ENCODE results near the gene ADORA3. TPM values are rescaled to one million over a fixed set of nuclear protein-coding genes. Genes with fewer than 3 reads are reported as not detected.

Gene ADORA3
- polyA plus RNA-seq, 1 experiment = not detected

DNA sequence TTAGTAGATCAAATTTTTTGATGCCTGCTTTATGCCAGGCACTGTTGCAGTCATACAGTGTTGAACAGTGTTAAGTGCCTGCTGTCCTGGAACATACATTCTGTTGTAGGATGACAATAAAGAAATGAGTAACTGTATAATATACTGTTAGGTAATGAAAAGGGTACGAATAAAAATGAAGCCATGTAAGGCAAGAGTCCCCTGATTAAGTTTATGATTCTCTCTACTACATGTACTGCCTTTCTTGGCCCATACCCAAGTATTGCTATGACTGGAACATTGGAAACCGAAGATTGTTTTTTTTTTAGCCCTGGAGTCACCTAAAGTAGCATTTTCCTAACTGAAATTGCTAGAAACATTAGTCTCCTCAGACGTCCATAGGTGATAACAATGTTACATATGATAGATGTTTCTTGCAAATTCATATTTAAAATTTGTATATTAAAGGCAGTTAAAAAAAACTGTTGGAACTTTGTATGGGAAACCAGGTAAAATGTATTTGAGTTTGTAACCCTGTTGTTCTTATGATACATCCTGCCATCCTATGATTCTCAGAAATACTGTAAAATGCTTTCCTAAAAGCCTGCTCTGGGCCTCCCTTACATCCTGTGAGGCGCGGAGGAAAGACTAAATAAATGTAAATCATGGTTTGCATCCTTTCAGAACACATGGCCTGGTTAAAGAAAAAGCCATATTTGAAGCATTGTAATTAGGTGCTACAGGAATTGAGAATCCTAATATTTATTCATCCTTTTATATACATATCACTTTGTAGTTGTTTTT lies 48.4 kb downstream of the ADORA3 start:
- ChIA-PET CTCF (no interaction called here), POLR2A (no interaction called here)
- no peaks in the 10 kb centered on the region for H3K27me3 ChIP-seq (ENCODE audit: control insufficient read depth, insufficient read depth, low read length)
- no peak for DNase-seq (ENCODE audit: low read depth, low spot score)
- no peak overlapping the region for H3K4me3 ChIP-seq (ENCODE audit: low read depth, low read length)
- no peaks in the 10 kb centered on the region for H3K9me3 ChIP-seq (ENCODE audit: control insufficient read depth, insufficient read depth, low read length)
- H3K27ac ChIP-seq (ENCODE audit: low read depth, low read length) = no peak overlapping the region
- TF ChIP-seq, protein P1, sequence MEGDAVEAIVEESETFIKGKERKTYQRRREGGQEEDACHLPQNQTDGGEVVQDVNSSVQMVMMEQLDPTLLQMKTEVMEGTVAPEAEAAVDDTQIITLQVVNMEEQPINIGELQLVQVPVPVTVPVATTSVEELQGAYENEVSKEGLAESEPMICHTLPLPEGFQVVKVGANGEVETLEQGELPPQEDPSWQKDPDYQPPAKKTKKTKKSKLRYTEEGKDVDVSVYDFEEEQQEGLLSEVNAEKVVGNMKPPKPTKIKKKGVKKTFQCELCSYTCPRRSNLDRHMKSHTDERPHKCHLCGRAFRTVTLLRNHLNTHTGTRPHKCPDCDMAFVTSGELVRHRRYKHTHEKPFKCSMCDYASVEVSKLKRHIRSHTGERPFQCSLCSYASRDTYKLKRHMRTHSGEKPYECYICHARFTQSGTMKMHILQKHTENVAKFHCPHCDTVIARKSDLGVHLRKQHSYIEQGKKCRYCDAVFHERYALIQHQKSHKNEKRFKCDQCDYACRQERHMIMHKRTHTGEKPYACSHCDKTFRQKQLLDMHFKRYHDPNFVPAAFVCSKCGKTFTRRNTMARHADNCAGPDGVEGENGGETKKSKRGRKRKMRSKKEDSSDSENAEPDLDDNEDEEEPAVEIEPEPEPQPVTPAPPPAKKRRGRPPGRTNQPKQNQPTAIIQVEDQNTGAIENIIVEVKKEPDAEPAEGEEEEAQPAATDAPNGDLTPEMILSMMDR (IDR thresholded peaks at IDR 0.05; ENCODE audit: low read depth, low read length) = no peak

DNA sequence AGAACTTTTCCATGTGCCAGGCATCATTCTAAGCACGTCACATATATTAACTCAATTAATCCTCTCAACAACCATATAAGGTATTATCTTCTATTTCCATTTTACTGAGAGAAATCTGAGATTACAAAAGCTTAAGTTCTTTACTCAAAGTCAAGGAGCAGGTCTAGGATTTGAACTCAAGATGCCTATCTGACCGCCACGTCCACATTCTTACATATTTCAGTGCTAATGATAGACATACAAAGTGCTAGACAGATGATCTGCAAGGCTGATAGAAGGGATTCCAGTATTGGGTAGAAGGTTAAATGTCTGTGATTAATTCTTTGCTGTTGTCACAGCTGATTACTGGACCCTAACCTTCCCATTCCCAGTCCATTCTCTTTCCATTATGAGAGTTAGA lies 49.7 kb downstream of the ADORA3 start:
- ChIA-PET CTCF (interaction anchor here (0.9 to 1.6 kb wide), 4 partner anchors 54 to 423 kb away, joined by 3 to 9 read pairs (median 4); no protein-coding TSS in a partner anchor), POLR2A (no interaction called here)
- DNase-seq (ENCODE audit: low read depth, low spot score) = no peak
- Histone ChIP-seq H3K27me3 (ENCODE audit: control insufficient read depth, insufficient read depth, low read length) (no peaks in the 10 kb centered on the region), H3K27ac (ENCODE audit: low read depth, low read length) (no peak overlapping the region), H3K9me3 (ENCODE audit: control insufficient read depth, insufficient read depth, low read length) (peaks cover 2% of the 10 kb centered on the region; the same call in 1 of the 2 replicates), H3K4me3 (ENCODE audit: low read depth, low read length) (no peak overlapping the region)
- TF ChIP-seq, protein P1 (IDR thresholded peaks at IDR 0.05; ENCODE audit: low read depth, low read length) = no peak

DNA sequence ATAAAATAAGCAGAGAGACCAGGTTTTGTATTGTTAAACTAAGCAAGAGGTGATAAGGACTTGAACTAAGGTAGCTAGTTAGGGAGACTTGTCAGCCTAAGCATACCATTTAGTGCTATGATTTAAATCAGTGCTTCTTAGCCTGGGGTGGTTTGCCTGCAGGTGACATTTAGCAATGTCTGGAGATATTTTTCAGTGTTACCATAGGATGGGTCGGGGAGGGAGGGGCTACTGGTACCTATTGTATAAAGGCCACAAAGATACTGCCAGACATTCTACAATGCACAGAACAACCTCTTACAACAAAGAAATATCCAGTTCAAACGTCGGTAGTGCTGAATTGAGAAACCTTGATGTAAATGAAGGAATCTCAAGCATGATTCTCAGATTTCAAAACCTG lies 50.9 kb downstream of the ADORA3 start:
- DNase-seq (ENCODE audit: low read depth, low spot score) = no peak
- no peaks in the 10 kb centered on the region for H3K27me3 ChIP-seq (ENCODE audit: control insufficient read depth, insufficient read depth, low read length)
- H3K9me3 ChIP-seq (ENCODE audit: control insufficient read depth, insufficient read depth, low read length) = peaks cover 3% of the 10 kb centered on the region; the same call in 1 of the 2 replicates
- ChIA-PET CTCF (interaction anchor here (0.7 to 1.6 kb wide), 7 partner anchors 12 to 422 kb away, joined by 3 to 9 read pairs (median 3); no protein-coding TSS in a partner anchor), POLR2A (interaction anchor here (0.7 kb wide), 1 partner anchor 295 kb away, joined by 7 read pairs; no protein-coding TSS in a partner anchor)
- H3K27ac ChIP-seq (ENCODE audit: low read depth, low read length) = no peak overlapping the region
- TF ChIP-seq, protein P1 (IDR thresholded peaks at IDR 0.05; ENCODE audit: low read depth, low read length) = no peak
- no peak overlapping the region for H3K4me3 ChIP-seq (ENCODE audit: low read depth, low read length)

DNA sequence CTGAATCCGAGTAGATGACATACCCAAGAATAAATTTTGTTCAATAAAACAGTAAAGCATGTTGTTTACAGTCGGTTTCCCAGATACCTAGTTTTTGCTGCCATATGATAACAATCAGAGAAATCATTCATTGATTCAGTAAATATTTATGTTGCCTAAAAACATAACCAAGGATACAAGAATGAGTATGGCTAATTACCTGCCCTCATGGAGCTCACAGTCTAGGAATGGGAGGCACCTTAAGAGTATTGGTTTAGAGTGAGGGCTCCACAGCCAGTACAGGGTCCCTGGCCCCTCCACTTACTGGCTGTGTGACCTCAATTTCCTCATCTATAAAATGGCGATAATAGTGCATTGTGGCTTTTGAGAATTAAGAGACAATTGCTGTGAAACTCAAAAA lies 53.2 kb downstream of the ADORA3 start:
- ChIA-PET CTCF (interaction anchor here (1.2 to 1.4 kb wide), 3 partner anchors 32 to 304 kb away, joined by 3 to 6 read pairs (median 4); no protein-coding TSS in a partner anchor), POLR2A (no interaction called here)
- TF ChIP-seq, protein P1 (IDR thresholded peaks at IDR 0.05; ENCODE audit: low read depth, low read length) = no peak
- peak overlapping the region; percentile 70 for H3K4me3 ChIP-seq (ENCODE audit: low read depth, low read length)
- no peak overlapping the region for H3K27ac ChIP-seq (ENCODE audit: low read depth, low read length)
- DNase-seq (ENCODE audit: low read depth, low spot score) = no peak
- no peaks in the 10 kb centered on the region for H3K27me3 ChIP-seq (ENCODE audit: control insufficient read depth, insufficient read depth, low read length)
- peaks cover 3% of the 10 kb centered on the region; the same call in 1 of the 2 replicates for H3K9me3 ChIP-seq (ENCODE audit: control insufficient read depth, insufficient read depth, low read length)

DNA sequence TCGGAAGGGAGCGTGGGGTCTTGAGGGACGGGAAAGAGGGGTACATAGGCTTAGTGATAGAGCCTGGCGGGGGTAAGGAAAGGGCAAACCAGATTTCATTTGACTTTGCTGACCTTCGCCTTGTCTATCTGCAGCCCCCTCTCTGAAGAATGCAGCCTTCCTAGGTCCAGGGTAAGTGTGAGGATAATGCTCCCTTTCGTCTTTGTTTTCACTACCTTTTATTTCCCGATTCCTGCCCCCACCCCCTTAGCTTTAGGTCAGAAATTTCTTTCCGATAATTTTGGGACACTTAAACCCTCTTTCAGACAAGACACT lies 53.8 kb downstream of the ADORA3 start:
- DNase-seq (ENCODE audit: low read depth, low spot score) = no peak
- POLR2A ChIA-PET = no interaction called here
- CTCF ChIA-PET = interaction anchor here (1.2 to 1.4 kb wide), 2 partner anchors 32 to 305 kb away, joined by 3 to 4 read pairs; no protein-coding TSS in a partner anchor

More for the DNA sequence above, 53.8 kb downstream of the ADORA3 start:
- H3K9me3 ChIP-seq (ENCODE audit: control insufficient read depth, insufficient read depth, low read length) = peaks cover 3% of the 10 kb centered on the region; the same call in 1 of the 2 replicates
- H3K27me3 ChIP-seq (ENCODE audit: control insufficient read depth, insufficient read depth, low read length) = no peaks in the 10 kb centered on the region
- TF ChIP-seq, protein P1 (IDR thresholded peaks at IDR 0.05; ENCODE audit: low read depth, low read length) = no peak
- H3K4me3 ChIP-seq (ENCODE audit: low read depth, low read length) = peak overlapping the region; percentile 70
- peak overlapping the region; percentile 53 for H3K27ac ChIP-seq (ENCODE audit: low read depth, low read length)

All from AG04450 (cell line).